Endothelial cell of umbilical vein (primary cell): ENCODE data around the gene LGALS9C.
"Not testable (repeated sequence)": the region's sequence is repeated elsewhere in the genome, so short reads cannot be mapped to it uniquely, and the experiment has no call there.

Source experiments
- EZH2 ChIP-seq: IDR thresholded peaks from 2 replicates; pipeline ENCODE4 v1.6.1; 2012; ENCODE audit warnings: borderline replicate concordance, low read depth, mild to moderate bottlenecking, moderate library complexity, low read length, inconsistent platforms; ENCODE audit not compliant: severe bottlenecking
- MYC ChIP-seq: IDR thresholded peaks from one replicate; pipeline ENCODE4 v1.6.1; 2011; ENCODE audit warnings: mild to moderate bottlenecking, low read depth, low read length
- TF ChIP-seq, protein P1 (sequence below), 2 donors: IDR thresholded peaks; 1 replicate in 1 of 2; 2 replicates in 1 of 2; pipeline ENCODE4 v1.5.1; 2011; ENCODE audit warnings: low read length in 2 of 2, mild to moderate bottlenecking in 2 of 2, moderate library complexity in 2 of 2, control low read depth in 1 of 2, inconsistent platforms in 1 of 2, low read depth in 1 of 2; ENCODE audit not compliant: insufficient read depth in 1 of 2; ENCODE audit errors: extremely low read depth in 1 of 2

DNA sequence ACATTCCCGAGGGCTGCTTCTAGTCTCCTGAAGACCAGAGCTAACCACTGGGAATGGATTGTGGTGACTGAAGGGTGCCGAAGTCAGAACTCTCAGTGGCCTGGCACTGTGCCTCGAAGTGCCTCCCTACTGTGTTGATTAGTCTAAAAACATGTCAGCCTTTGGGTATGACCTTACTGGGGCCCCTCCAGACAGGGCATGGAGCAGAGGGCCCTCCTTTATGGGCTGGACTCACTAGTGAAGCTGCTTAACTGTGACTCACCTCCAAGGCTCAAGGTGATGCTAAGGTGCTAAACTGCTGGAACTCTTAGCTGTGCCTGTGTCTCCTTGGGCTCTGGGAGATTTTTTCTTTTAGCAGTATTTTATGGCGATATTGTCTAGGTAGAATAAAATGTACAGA, 2.6 kb upstream of the LGALS9C start:
- TF ChIP-seq, protein P1, sequence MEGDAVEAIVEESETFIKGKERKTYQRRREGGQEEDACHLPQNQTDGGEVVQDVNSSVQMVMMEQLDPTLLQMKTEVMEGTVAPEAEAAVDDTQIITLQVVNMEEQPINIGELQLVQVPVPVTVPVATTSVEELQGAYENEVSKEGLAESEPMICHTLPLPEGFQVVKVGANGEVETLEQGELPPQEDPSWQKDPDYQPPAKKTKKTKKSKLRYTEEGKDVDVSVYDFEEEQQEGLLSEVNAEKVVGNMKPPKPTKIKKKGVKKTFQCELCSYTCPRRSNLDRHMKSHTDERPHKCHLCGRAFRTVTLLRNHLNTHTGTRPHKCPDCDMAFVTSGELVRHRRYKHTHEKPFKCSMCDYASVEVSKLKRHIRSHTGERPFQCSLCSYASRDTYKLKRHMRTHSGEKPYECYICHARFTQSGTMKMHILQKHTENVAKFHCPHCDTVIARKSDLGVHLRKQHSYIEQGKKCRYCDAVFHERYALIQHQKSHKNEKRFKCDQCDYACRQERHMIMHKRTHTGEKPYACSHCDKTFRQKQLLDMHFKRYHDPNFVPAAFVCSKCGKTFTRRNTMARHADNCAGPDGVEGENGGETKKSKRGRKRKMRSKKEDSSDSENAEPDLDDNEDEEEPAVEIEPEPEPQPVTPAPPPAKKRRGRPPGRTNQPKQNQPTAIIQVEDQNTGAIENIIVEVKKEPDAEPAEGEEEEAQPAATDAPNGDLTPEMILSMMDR (IDR thresholded peaks at IDR 0.05; ENCODE audit: extremely low read depth in 1 of 2, insufficient read depth in 1 of 2, low read depth in 1 of 2, low read length in 2 of 2) = not testable (repeated sequence)
- TF ChIP-seq MYC, EZH2: not testable (repeated sequence)
